K562 (cell line): ENCODE measurements around the gene LEO1. TPM values are rescaled to one million over a fixed set of nuclear protein-coding genes. Genes with fewer than 3 reads are reported as not detected.
A peak's percentile ranks its signal among the peaks of the same experiment; 100 is the strongest.

Experiments
- ATAC-seq: fragments of 200-7000 bp; cut with Tn5 transposase; 3 replicates; pipeline ENCODE4 v1.9.1; 2020; ENCODE audit warnings: moderate library complexity
- BruUV-seq: library from RNA; stranded (reverse); fragments of 400-500 nt; replicated peaks from 2 replicates; lab custom pipeline; 2021; lab: Mats Ljungman, UMichigan
- CTCF ChIA-PET: fragments of 300-600 bp; formaldehyde crosslinking; extraction: SDS; loops from one replicate; lab custom pipeline; 2021; ENCODE audit warnings: low intra/inter-chr PET ratio; lab: Yijun Ruan, JAX
- POLR2A ChIA-PET: fragments of 300-600, 350-650 bp; sonication (Branson Sonifier 250); formaldehyde crosslinking; extraction: SDS; loops from one replicate; lab custom pipeline; 2021; ENCODE audit warnings: antibody characterized with exemption, inconsistent platforms; lab: Yijun Ruan, JAX
- DNase-seq, 4 experiments: peaks; one replicate each; pipeline versions ENCODE4 v3.0.0 to v3.0.0-alpha.2; 2011 to 2018; ENCODE audit warnings: low spot score in 3 of 4, mixed read lengths in 3 of 4; ENCODE audit errors: extremely low read depth in 1 of 4
- FAIRE-seq: peaks from 2 replicates; lab custom pipeline; 2011; peaks lifted over from hg19 to GRCh38; lab: Jason Lieb, UNC
- H2AFZ ChIP-seq: 2 replicates; pipeline ENCODE4 v1.6.0; 2011; ENCODE audit warnings: low read depth, low read length, control low read depth, inconsistent platforms
- H3K27ac ChIP-seq: fragments of 200-600 bp; 3 replicates; pipeline ENCODE4 v1.8.0; 2011; ENCODE audit warnings: low read depth, mild to moderate bottlenecking, control low read depth, inconsistent platforms, low read length, moderate library complexity, mixed read lengths; ENCODE audit errors: extremely low read depth
- H3K27me3 ChIP-seq, 2 experiments: fragments of 300-600 bp in 1 of 2; 2 replicates in 1 of 2; 3 replicates in 1 of 2; pipeline versions ENCODE4 v1.6.0 to v1.8.0; 2011; ENCODE audit warnings: inconsistent platforms in 2 of 2, low read length in 2 of 2, mild to moderate bottlenecking in 1 of 2, mixed read lengths in 1 of 2, moderate library complexity in 1 of 2; ENCODE audit not compliant: control insufficient read depth in 2 of 2, insufficient read depth in 2 of 2
- H3K36me3 ChIP-seq: fragments of 300-600 bp; 3 replicates; pipeline ENCODE4 v1.8.0; 2011; ENCODE audit warnings: mild to moderate bottlenecking, low read length, inconsistent platforms; ENCODE audit not compliant: control insufficient read depth, insufficient read depth
- H3K4me1 ChIP-seq, 2 experiments: fragments of 200-600 bp in 1 of 2; replicated peaks in 1 of 2; 2 replicates in 1 of 2; 3 replicates in 1 of 2; pipeline versions ENCODE4 v1.5.1 to v1.8.0; 2011; ENCODE audit warnings: inconsistent platforms in 2 of 2, low read length in 2 of 2, mild to moderate bottlenecking in 1 of 2, mixed read lengths in 1 of 2, moderate library complexity in 1 of 2; ENCODE audit not compliant: control insufficient read depth in 2 of 2, insufficient read depth in 2 of 2
- H3K4me2 ChIP-seq: 2 replicates; pipeline ENCODE4 v1.6.1; 2011; ENCODE audit warnings: low read length, control low read depth, inconsistent platforms, mixed read lengths; ENCODE audit not compliant: insufficient read depth
- H3K4me3 ChIP-seq: fragments of 200-600 bp; sonication (generic), shearing (Covaris generic); 2 replicates; pipeline ENCODE4 v1.5.1; 2016; ENCODE audit warnings: control low read depth, inconsistent platforms
- H3K79me2 ChIP-seq: fragments of 200-600 bp; 3 replicates; pipeline ENCODE4 v1.8.0; 2011; ENCODE audit warnings: low read length, inconsistent platforms; ENCODE audit not compliant: control insufficient read depth, insufficient read depth
- H3K9ac ChIP-seq, 2 experiments: 2 replicates each; pipeline versions ENCODE4 v1.6.0 to v1.6.1; 2011; ENCODE audit warnings: low read depth in 2 of 2, low read length in 2 of 2, control low read depth in 1 of 2, inconsistent platforms in 1 of 2, mild to moderate bottlenecking in 1 of 2, mixed read lengths in 1 of 2; ENCODE audit not compliant: insufficient read depth in 1 of 2
- H3K9me1 ChIP-seq: one replicate; pipeline ENCODE4 v1.6.0; 2011; ENCODE audit warnings: inconsistent platforms, mild to moderate bottlenecking, low read length, moderate library complexity; ENCODE audit not compliant: control insufficient read depth, insufficient read depth
- H3K9me3 ChIP-seq: replicated peaks from 2 replicates; pipeline ENCODE4 v1.5.1; 2011; ENCODE audit warnings: low read depth, low read length, inconsistent platforms; ENCODE audit not compliant: control insufficient read depth, insufficient read depth
- H4K20me1 ChIP-seq: replicated peaks from 2 replicates; pipeline ENCODE4 v1.6.1; 2011; ENCODE audit warnings: low read length, inconsistent platforms, mixed read lengths; ENCODE audit not compliant: control insufficient read depth, insufficient read depth
- CREB1 ChIP-seq, 2 experiments: sonication (generic) in 1 of 2; formaldehyde crosslinking in 1 of 2; IDR thresholded peaks; 2 replicates each; pipeline versions ENCODE4 v1.6.1 to v1.8.0; 2012 to 2022; ENCODE audit warnings: inconsistent platforms in 1 of 2, mild to moderate bottlenecking in 1 of 2, missing genetic modification reagents in 1 of 2, moderate library complexity in 1 of 2
- FOXM1 ChIP-seq, 2 experiments: fragments of 450-650 bp in 1 of 2; sonication (generic) in 1 of 2; formaldehyde crosslinking in 1 of 2; IDR thresholded peaks; 2 replicates each; pipeline versions ENCODE4 v1.6.1 to v1.9.0; 2017 to 2022; ENCODE audit warnings: low read depth in 2 of 2, mild to moderate bottlenecking in 2 of 2, missing genetic modification reagents in 1 of 2, moderate library complexity in 1 of 2
- NFXL1 ChIP-seq: fragments of 450-650 bp; formaldehyde crosslinking; IDR thresholded peaks from 2 replicates; pipeline ENCODE4 v1.4.0; 2021; ENCODE audit warnings: mild to moderate bottlenecking
- XRCC3 ChIP-seq: fragments of 450-650 bp; IDR thresholded peaks from 2 replicates; pipeline ENCODE4 v1.6.1; 2017; ENCODE audit warnings: mild to moderate bottlenecking, moderate library complexity
- ZNF436 ChIP-seq: fragments of 250-450, 450-650 bp; sonication (Bioruptor Pico); formaldehyde crosslinking; IDR thresholded peaks from 2 replicates; pipeline ENCODE4 v1.7.0; 2020; ENCODE audit warnings: mild to moderate bottlenecking
- ZNF717 ChIP-seq: fragments of 250-450 bp; sonication (Bioruptor Pico); IDR thresholded peaks from 2 replicates; pipeline ENCODE4 v1.5.0; 2021
- WGBS: fragments of 100-300 bp; shearing (Covaris generic); methylation state at CpG from one replicate; pipeline ENCODE4 v1.1.6; 2016; ENCODE audit warnings: low coverage, mixed read lengths; ENCODE audit not compliant: insufficient coverage; ENCODE audit errors: missing lambda C conversion rate; 5-methylcytosine and 5-hydroxymethylcytosine counted together
- in situ Hi-C: fragments of 300-500 bp; cut with MboI; formaldehyde crosslinking; loops from 4 replicates; pipeline ENCODE4 v1.15.0; 2018; ENCODE audit warnings: inconsistent platforms, mixed read lengths
- intact Hi-C: fragments of 100-400 bp; cut with micrococcal nuclease; formaldehyde crosslinking; loops from 2 replicates; pipeline ENCODE4 v1.14.2; 2022
- polyA plus RNA-seq, 8 experiments: library from polyadenylated mRNA; depleted of rRNA in 4 of 8; stranded (reverse) in 5 of 8; unstranded in 3 of 8; fragments of >200 nt; fragmentation: Nextera tagmentation in 2 of 8; fragmentation: Illumina TruSeq in 1 of 8; extraction: Ambion mirVana in 2 of 8; extraction: Trizol in 1 of 8; gene quantifications; 2 replicates each; pipeline versions ENCODE4 v1.2.1 to v1.2.3, GENCODE V29; 2011 to 2014; ENCODE audit warnings: inconsistent platforms in 1 of 8, missing spikeins in 1 of 8
- total RNA-seq, 7 experiments: library from RNA; depleted of rRNA in 6 of 7; stranded (reverse); fragments of >200 nt in 6 of 7; fragmentation: Illumina TruSeq in 2 of 7; extraction: Trizol in 2 of 7; gene quantifications; 2 replicates each; pipeline versions ENCODE4 v1.2.1 to v1.2.3, GENCODE V29; 2011 to 2021; ENCODE audit warnings: low replicate concordance in 1 of 7
- TF ChIP-seq, protein P1 (sequence below): fragments of 450-650 bp; IDR thresholded peaks from 2 replicates; pipeline ENCODE4 v1.6.1; 2017; ENCODE audit warnings: antibody characterized with exemption, mild to moderate bottlenecking
- TF ChIP-seq, protein P2 (sequence below), 2 experiments: IDR thresholded peaks in 1 of 2; conservative IDR thresholded peaks in 1 of 2; 2 replicates each; pipeline ENCODE4 v1.6.1; 2016; ENCODE audit warnings: low read depth in 2 of 2, mild to moderate bottlenecking in 1 of 2, missing compliant biosample characterization in 1 of 2, missing genetic modification characterization in 1 of 2, moderate library complexity in 1 of 2

LEO1 gene
- total and polyA plus RNA-seq, 9 of the 15 experiments (the other 6 are each of a cell fraction or from before 2014, with no cell fraction given): 8.4 to 48.3 (median 37.9) TPM

DNA sequence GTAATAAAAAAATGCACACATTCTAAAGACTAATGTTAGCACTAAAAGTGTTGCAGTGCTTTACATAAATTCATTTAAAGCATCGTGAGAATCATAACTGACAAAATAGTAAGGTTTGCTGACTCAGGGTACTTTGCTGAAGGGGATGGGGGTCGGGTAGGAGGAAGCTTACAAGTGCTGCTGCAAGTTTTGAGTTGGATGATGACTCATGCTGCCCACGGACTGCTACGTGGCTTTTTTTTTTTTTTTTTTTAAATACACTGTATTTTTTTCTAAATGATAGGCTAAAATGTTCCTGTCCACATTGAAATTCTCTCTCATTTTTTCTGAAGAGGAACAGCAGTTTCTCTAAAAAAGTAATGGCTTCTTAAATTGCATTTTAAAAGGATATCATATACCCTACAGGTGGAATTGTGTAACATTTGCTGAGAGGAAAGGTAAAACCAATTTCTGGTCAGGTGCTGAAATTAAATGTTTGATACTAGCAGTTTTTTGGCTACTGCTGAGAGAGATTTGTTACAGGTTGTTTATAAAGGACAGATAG lies 49.6 kb upstream of the LEO1 start (continued):
- TF ChIP-seq, protein P1, sequence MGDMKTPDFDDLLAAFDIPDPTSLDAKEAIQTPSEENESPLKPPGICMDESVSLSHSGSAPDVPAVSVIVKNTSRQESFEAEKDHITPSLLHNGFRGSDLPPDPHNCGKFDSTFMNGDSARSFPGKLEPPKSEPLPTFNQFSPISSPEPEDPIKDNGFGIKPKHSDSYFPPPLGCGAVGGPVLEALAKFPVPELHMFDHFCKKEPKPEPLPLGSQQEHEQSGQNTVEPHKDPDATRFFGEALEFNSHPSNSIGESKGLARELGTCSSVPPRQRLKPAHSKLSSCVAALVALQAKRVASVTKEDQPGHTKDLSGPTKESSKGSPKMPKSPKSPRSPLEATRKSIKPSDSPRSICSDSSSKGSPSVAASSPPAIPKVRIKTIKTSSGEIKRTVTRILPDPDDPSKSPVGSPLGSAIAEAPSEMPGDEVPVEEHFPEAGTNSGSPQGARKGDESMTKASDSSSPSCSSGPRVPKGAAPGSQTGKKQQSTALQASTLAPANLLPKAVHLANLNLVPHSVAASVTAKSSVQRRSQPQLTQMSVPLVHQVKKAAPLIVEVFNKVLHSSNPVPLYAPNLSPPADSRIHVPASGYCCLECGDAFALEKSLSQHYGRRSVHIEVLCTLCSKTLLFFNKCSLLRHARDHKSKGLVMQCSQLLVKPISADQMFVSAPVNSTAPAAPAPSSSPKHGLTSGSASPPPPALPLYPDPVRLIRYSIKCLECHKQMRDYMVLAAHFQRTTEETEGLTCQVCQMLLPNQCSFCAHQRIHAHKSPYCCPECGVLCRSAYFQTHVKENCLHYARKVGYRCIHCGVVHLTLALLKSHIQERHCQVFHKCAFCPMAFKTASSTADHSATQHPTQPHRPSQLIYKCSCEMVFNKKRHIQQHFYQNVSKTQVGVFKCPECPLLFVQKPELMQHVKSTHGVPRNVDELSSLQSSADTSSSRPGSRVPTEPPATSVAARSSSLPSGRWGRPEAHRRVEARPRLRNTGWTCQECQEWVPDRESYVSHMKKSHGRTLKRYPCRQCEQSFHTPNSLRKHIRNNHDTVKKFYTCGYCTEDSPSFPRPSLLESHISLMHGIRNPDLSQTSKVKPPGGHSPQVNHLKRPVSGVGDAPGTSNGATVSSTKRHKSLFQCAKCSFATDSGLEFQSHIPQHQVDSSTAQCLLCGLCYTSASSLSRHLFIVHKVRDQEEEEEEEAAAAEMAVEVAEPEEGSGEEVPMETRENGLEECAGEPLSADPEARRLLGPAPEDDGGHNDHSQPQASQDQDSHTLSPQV: 0 out of 2 replicates have a peak, but pooled peaks have one; percentile 55

DNA sequence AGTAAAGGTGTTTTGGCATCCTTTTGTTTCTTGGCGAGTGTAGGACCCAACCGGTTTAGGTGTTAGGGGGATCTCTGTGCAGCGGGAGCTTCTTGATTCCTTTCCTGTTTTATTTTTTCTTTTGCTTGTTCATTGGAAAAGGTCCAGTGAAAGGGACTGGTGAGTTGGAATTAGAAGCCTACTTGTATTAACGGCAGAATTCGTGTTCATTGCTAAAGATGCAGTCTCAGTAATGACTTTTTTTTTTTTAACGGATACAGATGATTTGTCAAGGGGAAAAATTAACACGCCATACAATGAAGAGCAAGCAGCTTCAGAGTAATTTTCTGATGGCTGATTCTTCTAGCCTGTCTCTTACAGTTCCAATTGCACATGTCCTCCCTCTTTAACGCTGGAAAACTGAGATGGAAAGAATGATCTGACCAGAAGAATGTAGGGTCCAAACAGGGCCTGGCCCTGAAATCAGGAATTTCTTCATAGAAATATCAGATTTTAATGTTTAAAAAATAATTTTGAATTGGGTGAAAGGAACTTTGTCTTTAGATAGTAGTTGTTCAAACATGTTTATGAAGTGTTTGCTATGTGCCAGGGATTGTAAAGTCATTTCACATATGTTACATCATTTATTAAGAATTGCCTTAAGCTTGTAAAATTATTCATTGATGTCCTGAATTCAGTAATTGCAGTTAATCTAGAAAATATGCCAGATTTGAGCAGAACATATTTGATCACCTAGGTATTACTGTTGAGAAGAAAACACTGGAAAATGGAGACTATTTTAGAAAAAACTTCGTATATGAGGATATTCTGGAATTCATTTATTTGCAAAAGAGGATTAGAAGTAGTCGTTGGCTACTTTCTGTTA lies 48.9 kb upstream of the LEO1 start:
- H3K9ac ChIP-seq: peak overlapping the region; percentile 96 to 98
- ATAC-seq: peak; percentile 15
- H2AFZ ChIP-seq: peak overlapping the region; percentile 62; the same call in 1 of the 2 replicates
- 0% methylated on average over 10 of the region's 10 CpGs for WGBS
- H3K4me1 ChIP-seq: peaks cover 10 to 31% of the 10 kb centered on the region in 2 experiments; a peak in 4 of 5 replicates
- peak overlapping the region; percentile 94 for H3K4me2 ChIP-seq
- peak overlapping the region; percentile 97 for H3K27ac ChIP-seq
- no peaks in the 10 kb centered on the region for H4K20me1 ChIP-seq
- FAIRE-seq: peak; percentile 46
- no peaks in the 10 kb centered on the region for H3K9me3 ChIP-seq
- intact Hi-C loops (loop anchor here (2.0 to 5.0 kb wide), 2 partner anchors 38 to 57 kb away; no protein-coding TSS in a partner anchor), in situ Hi-C loops (no loop called here)
- H3K4me3 ChIP-seq: peak overlapping the region; percentile 78
- ChIA-PET POLR2A (interaction anchor here (0.6 to 7.3 kb wide), 11 partner anchors 12 to 137 kb away, joined by 3 to 84 read pairs (median 4); no protein-coding TSS in a partner anchor), CTCF (no interaction called here)
- BruUV-seq: no TSS peak
- no peak for DNase-seq
- H3K27me3 ChIP-seq: no peaks in the 10 kb centered on the region
- no peaks in the 10 kb centered on the region for H3K9me1 ChIP-seq
- peaks cover 65% of the 10 kb centered on the region for H3K79me2 ChIP-seq
- H3K36me3 ChIP-seq: peaks cover 10% of the 10 kb centered on the region; the same call in 2 of the 3 replicates
- TF ChIP-seq NFXL1 (CRISPR knock-in tag) (no peak), ZNF717 (CRISPR knock-in tag) (no peak), XRCC3 (no peak), FOXM1 (IDR thresholded peaks at IDR 0.05; ENCODE audit: low read depth) (no peak), FOXM1 (CRISPR knock-in tag; IDR thresholded peaks at IDR 0.05; ENCODE audit: low read depth) (no peak), CREB1 (IDR thresholded peaks at IDR 0.05) (no peak), CREB1 (CRISPR knock-in tag; IDR thresholded peaks at IDR 0.05) (no peak), ZNF436 (CRISPR knock-in tag) (no peak)
- TF ChIP-seq, protein P2, sequence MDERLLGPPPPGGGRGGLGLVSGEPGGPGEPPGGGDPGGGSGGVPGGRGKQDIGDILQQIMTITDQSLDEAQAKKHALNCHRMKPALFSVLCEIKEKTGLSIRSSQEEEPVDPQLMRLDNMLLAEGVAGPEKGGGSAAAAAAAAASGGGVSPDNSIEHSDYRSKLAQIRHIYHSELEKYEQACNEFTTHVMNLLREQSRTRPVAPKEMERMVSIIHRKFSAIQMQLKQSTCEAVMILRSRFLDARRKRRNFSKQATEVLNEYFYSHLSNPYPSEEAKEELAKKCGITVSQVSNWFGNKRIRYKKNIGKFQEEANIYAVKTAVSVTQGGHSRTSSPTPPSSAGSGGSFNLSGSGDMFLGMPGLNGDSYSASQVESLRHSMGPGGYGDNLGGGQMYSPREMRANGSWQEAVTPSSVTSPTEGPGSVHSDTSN (CRISPR knock-in tag; IDR thresholded peaks at IDR 0.05; ENCODE audit: low read depth): no peak
- TF ChIP-seq, protein P2 (tag; conservative IDR thresholded peaks at IDR 0.05; ENCODE audit: low read depth): 0 out of 2 replicates have a peak, but pooled peaks have one; percentile 6
